IPS-11a (cell line): ENCODE measurements around the gene CAMTA2.

Experiments
- H3K4me3 ChIP-seq: one replicate; pipeline ENCODE4 v1.5.1; 2013; ENCODE audit warnings: low read depth, low read length, control low read depth

The CAMTA2 gene

DNA sequence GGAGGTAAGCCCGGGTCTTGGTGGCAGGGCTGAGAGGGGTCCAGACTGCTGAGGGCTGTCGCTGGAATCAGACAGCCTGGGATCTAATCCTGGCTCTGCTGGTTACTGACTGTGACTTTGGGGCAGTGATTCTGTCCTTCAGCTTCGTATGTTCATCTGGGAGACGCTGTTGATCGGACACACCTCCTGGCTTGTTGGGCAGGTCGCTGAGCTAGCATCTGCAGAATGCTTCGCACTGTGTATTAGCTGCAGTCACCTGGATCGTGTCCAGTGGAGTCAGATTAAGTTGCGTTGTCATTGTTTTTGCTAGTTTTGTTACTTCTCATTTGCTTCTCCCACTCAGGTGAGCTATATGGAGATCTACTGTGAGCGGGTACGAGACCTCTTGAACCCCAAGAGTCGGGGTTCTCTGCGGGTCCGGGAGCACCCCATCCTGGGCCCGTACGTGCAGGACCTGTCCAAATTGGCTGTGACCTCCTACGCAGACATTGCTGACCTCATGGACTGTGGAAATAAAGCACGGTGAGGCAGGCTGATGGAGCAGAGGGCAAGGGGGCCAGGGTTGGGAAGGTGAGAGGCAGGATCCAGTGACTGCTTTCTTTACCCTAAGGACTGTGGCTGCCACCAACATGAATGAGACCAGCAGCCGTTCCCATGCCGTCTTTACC is 14.8 kb upstream of the CAMTA2 start:
- H3K4me3 ChIP-seq = no peak overlapping the region

DNA sequence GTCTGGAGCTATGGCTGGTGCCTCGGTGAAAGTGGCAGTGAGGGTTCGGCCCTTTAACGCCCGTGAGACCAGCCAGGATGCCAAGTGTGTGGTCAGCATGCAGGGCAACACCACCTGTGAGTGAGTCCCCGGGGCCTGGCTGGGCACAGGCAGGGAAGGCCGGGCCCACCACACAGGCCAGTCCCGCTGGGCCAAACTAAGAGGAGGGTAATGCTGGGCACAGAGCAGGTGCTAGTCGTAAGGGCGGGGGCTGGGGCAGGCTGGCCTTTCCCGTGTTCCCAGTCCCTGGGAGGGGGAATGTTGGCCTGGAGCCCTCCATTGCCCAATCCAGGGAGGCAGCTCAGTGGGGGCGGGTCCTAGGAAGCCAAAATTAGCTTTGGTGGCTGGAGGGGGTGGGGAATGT is 12.8 kb upstream of the CAMTA2 start:
- no peak overlapping the region for H3K4me3 ChIP-seq

DNA sequence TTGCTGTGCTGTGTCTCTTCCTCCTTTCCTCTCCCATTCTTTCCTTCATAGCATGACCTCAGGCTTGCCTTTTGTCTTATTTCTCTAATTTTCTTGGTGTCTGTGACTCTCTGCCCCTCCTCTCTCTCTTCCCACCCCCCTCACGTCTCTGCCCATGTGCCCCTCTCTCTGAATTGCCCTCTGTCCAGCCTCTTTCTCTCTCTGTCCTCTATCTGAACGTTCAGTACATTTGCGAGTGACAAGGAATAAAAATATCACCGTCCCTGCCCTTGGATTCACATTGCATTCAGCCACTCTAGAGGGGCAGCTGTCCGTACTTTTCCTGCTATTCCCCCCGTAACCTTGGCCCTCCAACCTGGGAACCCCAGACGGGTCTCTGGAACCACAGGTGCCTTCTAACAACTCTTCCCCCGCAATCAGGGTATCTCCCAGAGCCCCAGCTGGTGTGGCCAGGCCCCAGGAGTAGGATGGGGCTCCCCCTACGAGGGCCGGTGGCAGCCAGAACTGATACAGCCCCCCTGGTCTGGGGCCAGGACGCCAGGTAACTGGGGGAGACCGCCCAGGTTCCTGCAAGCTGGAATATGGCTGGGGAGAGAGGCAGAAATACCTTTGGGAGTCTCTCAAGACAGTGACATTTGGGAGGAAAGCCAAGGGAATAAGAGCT is 12.1 kb upstream of the CAMTA2 start:
- H3K4me3 ChIP-seq = peak overlapping the region; percentile 84

DNA sequence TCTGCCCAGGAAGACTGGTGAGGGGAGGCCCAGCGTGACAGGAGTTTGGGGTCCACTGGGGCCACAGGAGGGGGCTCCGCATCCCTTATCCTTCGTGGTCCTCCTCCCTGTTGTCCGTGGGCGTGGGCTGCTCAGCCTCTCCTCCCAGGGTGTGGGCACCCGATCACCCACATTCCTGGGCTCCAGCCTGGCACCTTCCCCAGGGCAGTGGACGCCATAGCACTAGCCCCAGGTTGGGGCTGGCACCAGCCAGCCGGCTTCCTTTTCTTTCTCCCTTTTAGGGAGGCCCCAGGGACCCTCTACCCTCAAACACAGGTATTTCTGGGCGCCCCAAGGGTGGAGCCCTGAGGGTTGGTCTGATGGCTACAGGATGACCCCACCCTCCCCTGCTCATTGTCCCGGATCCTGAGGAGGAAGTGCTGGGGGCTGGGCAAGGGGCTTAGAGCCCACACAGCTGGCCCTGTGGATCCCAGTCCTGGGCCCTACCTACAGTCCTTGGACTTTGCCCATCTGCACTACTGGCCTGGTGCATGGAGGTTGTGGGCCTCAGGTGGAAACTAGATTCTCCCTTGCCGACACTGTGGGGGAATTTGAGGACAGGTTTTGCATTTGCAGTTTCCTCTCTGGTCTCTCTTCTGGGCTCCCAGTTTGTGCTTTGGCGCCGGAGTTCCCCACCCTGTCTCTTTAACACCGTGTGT is 11.4 kb upstream of the CAMTA2 start:
- peak overlapping the region; percentile 84 for H3K4me3 ChIP-seq

DNA sequence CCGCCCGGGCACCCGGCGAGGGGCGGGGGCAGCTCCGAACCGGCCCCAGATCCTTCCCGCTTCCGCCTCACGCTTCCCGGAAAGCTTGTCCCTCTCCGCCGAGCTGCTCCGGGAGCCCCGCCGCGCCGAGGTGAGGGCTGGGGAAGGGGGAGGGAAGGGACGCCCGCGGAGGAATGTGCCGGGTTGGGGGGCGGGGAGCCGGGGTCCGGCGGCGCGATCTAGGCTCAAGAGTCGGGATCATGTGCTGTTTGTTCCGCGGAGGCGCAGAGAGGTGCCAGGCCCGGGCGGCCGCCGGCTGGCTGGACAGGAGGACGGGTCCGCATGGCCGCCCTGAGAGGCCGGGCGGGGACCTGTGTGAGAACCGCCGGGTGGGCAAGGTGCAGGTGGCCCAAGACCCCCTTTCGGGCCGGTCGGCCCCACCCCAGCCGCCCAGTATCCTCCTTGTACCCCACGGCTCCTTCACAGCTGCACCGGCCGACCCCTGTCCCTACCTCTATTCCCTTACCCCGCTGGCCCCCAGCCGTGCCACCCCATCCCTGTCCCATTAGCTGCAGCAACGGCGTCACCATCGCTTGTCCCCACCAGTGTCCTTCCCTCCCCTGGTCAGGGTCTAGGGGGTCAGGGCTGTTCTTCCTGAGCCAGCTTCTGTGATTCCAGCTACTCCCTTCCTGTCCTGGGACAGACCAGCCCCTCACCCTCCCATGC is 10.7 kb upstream of the CAMTA2 start:
- H3K4me3 ChIP-seq = peak overlapping the region; percentile 84

DNA sequence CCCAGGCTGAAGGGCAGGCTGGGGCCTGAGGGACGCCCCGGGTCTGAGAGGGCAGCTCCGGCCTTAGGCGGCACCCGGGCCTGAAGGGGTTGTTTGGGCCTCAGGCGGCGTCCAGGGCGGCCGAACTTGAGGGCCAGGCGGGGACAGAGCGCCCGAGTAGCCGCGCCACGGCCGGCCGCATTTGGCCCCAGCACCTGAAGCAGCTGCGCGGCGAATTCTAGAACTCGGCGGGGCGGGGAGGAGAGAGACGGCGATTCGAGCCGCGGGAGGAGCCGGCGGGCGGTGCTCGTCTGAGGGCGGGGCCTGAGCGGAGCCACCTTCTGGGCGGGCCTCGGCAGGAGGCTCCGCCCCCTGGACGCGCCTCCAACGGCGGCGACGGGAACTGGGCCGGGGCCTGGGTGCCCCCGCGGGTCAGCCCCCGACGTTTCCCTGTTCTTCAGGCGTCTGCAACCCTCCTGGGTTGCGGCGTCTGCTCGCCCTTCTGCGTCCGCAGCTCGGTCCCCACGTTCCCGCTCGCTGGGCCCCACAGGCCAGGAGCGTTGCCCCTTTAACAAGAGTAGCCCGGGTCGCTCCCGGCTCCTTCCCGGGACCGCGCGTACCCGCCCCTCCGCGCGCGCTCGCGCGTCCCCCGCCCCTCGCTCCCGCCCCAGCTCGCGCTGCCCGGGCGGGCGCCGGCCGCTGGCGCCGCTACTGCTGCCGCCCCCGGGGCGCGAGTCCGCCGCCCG is 10.0 kb upstream of the CAMTA2 start, which contains the start of the genes INCA1 and KIF1C:
Gene INCA1 (minus strand): TSS at position 221 of the 725 bp plus-strand sequence. CDS start 3,085 bp downstream, outside the sequence.
Gene KIF1C (plus strand): TSS at position 649 of the 725 bp plus-strand sequence. CDS start 2,297 bp downstream, outside the sequence.
- H3K4me3 ChIP-seq = peak within 1 kb of the TSS; percentile 84

DNA sequence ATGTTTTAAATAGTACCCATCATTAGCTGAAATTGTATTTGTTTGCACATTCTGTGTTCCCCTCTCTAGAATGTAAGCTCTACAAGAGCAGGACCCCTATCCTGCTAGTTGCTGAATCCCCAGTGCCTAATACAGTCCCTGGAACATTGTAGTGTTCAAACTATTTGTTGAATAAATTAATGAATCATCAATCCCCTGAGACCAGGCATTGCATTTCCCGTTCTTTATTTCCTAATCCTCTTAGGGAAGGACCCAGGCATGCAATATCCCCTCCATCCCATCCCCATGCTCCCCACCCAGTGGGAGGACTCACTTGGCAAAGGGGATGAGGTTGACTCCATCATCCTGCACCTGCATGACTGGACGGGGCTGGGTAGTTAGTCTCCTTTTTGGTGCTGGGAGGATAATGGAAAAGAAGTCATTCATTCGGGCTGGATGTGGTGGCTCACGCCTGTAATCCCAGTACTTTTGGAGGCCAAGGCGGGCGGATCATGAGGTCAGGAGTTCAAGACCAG is 6.7 kb upstream of the CAMTA2 start:
- H3K4me3 ChIP-seq = no peak overlapping the region

DNA sequence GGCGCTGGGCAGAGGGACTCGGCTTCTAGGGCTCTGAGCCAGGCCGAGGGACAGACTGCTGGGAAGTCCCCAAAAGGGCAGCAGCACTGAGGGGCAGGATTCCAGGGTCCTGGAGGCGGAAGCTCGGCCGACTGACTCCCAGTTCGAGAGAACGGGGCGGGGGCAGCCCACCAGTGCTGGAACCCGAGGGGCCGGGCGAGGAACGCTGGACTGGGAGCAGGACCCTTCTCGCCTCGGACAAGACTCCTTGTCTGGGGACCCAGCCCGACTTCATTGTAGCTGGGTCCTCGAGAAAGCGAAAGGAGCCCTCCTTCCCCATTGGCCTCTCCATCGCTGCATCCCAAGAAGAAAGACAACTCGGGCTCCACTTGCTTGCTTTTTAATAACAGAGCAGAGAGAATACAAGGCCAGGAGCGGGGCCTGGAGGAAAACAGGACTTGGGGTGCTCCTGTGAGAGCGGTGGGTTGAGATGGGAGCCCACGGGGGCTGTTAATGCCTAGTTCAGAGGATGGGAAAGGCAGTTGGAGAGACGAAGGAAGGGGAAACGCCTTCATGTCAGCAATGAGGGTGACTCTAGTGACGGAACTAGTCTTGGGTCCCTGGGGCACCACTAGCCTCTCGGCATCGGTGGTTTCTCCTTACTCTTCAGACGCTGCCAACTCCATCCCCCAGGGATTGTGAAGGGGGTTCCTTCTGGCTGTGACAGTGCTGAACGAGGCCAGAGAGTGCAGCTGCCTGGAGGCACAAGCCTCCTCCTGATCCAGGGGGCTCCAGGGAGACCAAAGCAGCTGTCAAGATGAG is 492 bp upstream of the CAMTA2 start:
- H3K4me3 ChIP-seq = peak overlapping the region; percentile 44

DNA sequence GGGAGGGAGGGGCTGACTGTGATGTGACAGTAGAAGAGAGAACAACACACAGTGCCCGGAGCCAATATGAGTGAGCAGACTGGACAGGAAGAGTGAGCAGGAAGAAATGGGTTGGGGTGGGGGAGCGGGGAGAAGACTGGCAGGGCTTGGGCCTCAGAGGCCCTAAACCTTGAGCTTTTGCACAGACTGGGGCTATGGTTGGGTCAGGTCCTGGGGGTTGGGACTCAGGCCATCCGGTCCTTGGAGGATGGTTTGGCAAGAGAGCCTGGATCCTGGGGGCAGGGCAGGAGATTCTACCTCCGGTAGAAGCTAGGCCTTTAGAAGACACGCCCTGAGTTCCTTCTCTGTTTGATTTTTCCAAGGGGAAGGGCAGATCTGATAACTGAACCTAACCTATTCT is 1.1 kb downstream of the CAMTA2 start:
- H3K4me3 ChIP-seq = peak overlapping the region; percentile 44

DNA sequence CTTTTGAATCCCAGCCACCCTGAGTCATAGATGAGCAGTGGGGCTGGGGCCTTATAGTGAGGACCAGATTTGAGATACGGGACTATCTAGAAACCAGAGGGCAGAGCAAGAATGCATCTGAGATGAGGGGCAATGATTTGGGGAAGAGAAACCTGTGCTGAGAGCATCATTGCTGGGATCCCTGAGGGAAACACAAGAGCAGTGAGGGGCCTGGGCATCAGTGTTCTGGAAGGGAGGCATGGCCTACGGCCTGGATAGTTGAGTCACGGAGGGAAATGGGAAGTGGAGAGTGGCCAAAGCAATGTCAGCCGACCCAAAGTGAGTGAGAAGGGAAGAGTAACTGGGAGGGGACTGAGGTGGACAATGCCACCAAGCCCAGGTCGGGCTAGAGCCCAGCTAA is 5.2 kb downstream of the CAMTA2 start:
- H3K4me3 ChIP-seq = no peak overlapping the region

DNA sequence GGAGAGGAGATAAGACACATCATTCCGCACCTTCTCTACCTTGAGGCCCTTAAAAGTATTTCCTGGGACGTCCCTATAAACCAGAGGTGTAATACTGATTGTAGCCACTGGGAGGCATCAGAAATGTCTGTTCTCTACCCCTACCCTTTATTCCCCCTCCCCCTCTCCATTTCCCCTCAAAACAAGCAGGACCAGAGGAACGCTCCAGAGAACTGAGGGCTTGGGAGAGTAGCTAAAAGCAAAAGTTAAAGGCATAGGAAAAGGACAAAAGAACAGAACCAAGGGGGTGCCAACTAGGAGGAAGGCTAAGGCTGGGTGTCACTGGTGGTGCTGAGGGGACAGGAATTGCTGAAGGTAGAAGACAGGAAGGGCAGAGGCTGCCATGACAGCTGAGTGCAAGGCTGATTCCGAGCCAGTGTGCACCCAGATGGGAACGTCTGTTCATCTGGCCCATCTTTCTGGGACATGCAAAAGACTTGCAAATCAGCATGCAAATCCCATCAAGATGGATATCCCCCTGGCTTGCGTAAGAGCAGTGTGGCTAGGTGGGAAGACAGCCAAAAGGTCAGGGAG is 6.7 kb downstream of the CAMTA2 start:
- H3K4me3 ChIP-seq = no peak overlapping the region

DNA sequence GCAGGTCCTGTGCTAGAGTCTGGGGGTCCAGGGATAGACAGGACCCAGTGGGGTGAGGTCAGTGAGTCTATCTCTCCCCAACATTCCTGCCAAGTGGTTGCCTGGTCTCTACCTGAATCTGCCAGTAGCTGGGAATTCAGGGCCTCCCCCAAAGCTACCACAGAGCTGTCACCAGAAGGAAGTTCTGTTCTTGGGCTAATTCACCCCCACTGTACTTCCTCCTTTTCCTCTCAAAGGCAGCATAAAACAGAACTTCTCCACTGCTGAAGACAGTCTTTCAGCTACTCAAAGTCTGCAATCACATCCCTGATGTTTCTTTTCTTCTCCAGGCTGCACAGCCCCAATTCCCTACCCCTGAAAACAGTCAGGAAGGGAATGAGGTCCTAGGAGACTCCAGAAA is 8.7 kb downstream of the CAMTA2 start:
- H3K4me3 ChIP-seq = no peak overlapping the region

DNA sequence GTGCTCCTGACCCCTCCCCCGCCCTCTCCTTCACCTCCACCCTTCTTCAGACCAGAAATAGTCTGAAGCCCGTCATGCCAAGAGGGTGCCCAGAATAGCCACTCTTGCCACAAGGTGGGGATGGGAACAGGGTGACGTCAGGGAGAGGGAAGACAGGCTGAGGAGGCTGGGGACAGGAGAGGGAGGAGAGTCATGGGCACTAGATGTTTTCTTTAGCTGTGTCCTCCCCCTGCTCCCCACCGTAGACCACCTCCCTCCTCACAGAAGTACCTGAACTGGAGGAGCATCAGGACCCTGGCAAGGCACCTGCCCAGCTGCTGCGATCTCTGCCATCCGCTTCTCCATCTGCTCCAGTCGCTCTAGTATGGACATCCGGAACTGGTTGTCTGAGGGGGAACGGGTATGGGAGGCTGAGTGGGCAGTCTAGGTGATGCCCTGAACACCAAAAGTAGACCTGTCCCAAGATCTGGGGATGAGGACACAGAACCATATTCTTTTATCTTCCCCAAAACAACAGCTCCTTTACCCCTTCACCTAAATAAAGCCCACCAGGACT is 13.3 kb downstream of the CAMTA2 start:
- no peak overlapping the region for H3K4me3 ChIP-seq

DNA sequence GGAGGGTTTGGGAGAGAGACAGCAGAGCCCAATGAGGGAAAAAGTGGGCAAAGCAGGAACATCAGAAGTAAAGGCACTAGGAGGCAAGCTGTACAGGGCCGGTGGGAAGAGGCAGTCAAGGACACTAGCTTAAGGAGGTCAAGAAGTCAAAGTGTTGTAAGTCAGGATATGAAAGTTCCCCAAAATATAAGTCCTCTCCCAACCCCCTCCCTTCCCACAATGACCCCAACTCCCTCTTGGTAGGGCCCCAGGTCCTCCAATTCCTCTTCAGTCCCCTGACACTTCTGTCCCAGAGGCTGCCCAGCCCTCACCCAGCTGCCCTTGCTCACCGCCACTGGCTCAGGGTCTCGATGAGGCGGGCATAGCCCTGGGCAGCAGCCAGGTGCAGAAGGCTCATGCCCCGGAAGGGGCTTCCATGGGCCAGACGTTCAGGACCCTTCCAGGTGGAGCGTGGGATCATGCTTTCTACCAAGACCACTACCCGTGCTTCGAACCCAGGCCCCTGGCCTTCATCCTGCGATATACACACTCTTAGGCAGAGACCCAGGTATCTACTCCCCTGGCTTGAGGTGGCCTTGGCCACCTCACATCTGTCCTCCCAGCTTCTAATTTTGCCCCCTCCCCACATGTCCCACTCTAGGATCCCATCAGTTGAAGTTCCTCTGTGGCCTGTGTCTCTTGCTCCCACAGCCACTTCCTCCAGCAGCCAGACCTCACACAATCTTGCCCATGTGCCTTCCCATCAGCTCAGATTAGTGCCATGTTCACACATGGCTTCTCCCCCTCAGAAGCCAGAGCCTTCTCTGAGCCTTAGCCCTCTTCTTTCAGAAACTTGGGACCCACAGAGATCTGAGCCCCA is 14.0 kb downstream of the CAMTA2 start:
- no peak overlapping the region for H3K4me3 ChIP-seq

DNA sequence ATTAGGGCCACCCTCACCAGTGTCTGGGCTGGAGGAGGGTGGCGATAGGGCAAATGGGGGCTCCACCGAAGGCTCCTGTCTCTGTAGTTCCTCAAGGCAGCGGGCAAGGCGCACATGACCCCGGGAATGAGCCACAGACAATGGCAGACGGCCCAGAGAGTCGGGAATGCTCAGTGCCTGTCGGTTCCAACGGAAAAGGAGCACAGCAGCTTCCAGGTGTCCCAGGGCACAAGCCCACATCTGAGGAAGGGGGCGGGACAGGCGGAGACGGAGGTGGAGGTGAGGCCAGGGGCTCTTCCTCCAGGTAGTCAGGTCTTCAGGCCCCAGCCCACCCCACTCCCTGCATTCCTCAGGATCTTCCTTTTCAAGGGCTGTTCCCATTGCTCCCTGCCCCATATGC is 14.7 kb downstream of the CAMTA2 start:
- H3K4me3 ChIP-seq = no peak overlapping the region

DNA sequence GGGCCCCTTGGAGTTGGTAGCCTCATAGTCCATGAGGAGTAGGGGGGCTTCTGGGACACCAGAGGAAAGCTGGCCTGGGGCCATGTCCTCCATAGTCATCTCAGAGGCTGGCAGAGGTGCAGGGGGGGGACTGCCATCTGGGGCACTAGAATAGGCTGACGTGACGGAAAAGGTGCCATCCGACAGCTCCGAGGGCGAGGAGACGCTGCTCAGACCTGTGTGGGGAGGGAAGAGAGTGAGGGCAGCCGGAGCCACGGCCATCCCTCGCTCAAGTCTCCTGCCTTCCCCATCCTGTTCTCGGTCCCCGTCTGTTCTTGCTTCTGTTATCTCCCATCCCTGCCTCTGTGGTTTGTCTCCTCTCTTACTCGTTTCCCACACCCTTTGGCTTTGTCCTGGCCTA is 15.2 kb downstream of the CAMTA2 start:
- no peak overlapping the region for H3K4me3 ChIP-seq

DNA sequence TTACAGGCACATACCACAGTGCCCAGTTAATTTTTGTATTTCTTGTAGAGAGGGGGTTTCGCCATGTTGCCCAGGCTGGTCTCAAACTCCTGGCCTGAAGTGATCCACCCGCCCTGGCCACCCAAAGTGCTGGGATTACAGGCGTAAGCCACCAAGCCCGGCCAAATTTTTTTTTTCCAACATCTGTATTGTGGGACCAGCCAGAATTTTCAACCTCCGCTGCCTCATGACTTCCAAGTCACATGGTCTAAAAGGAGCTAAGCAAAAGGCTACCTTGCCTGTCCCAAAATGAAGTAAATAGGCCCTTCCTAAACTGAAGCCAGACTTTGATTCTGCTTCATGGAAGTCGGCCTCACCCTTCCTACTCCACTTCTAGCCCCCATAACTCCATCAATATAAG is 15.6 kb downstream of the CAMTA2 start:
- no peak overlapping the region for H3K4me3 ChIP-seq

DNA sequence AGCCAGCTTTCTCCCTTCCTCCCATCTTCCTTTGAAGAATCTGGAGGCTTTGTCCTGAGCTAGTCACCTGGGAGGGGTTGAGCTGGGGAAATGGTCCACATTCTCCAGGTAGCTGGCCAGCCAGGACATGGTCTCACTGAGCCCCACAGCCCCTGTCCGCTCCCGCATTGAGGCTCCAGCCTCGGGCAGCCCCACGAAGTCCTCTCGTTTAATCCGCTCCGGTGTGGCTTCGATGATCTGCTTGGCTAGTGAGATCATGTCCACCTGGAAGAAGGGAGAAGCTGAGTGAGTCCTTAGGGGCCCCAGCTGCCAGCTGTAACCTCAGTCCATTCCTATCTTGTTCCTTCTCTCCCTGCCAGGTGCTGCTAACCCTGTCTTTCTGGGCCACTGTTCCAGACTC is 17.2 kb downstream of the CAMTA2 start:
- no peak overlapping the region for H3K4me3 ChIP-seq
